MM.1S (cell line): ENCODE measurements around the gene BMAL1.

ENCODE experiments used
- EZH2 ChIP-seq: fragments of 300-600 bp; sonication (generic); optimal IDR thresholded peaks from 2 replicates; pipeline ENCODE3; 2017; ENCODE audit warnings: low read depth, mild to moderate bottlenecking, antibody characterized with exemption, low read length, mixed read lengths
- EZH2phosphoT487 ChIP-seq: fragments of 300-600 bp; sonication (generic); IDR thresholded peaks from 2 replicates; pipeline ENCODE4 v1.6.1; 2018; ENCODE audit warnings: antibody characterized with exemption, low read length
- TF ChIP-seq, protein P1 (sequence below): fragments of 300-600 bp; sonication (generic); IDR thresholded peaks from 2 replicates; pipeline ENCODE4 v1.5.1; 2016; ENCODE audit warnings: antibody characterized with exemption, low read length, mixed read lengths

DNA sequence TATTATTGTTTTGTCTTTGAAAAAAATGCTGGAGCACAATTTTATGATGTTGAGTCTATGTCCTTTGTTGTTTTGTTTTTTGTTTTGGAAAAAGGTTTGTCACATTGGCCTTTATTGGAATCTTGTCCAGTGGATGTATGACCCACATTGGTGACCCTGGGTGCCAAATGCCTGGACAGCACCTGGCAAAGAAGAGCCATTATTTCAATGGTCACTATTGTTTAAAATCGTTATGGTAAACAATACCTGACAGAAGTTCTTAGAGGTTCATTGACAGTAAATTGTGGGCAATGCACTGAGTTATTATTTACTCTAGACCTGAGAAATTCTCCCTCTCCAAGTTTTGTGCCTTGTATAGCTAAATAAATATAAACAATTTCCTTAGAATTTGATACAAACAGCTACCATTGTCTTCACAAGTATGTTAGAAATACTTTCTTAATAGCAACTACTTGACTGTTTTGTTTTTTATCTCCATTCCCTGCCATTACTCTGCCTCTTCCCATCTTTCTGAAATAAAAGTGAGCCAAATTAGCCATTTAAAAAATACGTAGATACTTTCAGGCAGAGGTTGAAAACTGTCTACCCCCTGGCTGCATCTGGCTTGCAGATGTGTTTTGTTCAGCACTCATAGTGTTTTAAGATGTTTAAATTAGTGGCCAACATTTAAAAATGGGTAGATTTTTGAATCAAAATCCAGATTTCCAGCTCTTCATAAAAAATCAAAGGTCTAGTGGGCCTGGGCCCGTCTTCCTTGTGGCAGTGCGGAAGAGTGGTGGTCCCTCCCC, 39.9 kb downstream of the BMAL1 start:
- TF ChIP-seq, protein P1, sequence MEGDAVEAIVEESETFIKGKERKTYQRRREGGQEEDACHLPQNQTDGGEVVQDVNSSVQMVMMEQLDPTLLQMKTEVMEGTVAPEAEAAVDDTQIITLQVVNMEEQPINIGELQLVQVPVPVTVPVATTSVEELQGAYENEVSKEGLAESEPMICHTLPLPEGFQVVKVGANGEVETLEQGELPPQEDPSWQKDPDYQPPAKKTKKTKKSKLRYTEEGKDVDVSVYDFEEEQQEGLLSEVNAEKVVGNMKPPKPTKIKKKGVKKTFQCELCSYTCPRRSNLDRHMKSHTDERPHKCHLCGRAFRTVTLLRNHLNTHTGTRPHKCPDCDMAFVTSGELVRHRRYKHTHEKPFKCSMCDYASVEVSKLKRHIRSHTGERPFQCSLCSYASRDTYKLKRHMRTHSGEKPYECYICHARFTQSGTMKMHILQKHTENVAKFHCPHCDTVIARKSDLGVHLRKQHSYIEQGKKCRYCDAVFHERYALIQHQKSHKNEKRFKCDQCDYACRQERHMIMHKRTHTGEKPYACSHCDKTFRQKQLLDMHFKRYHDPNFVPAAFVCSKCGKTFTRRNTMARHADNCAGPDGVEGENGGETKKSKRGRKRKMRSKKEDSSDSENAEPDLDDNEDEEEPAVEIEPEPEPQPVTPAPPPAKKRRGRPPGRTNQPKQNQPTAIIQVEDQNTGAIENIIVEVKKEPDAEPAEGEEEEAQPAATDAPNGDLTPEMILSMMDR: no peak
- no peak for TF ChIP-seq EZH2
- no peak for TF ChIP-seq EZH2phosphoT487
